Mucosa of rectum (tissue), 2 donors: ENCODE measurements around the gene DCDC2.
"Not testable (repeated sequence)": the region's sequence is repeated elsewhere in the genome, so short reads cannot be mapped to it uniquely, and the experiment has no call there.

Experiments used
- H3K27ac ChIP-seq, 2 donors: one replicate each; pipeline ENCODE4 v1.7.0; 2013; ENCODE audit warnings: inconsistent platforms in 2 of 2, low read depth in 2 of 2, low read length in 2 of 2
- H3K27me3 ChIP-seq, 2 donors: one replicate each; pipeline ENCODE4 v1.7.0; 2013; ENCODE audit warnings: low read length in 2 of 2; ENCODE audit not compliant: control insufficient read depth in 2 of 2, insufficient read depth in 2 of 2
- H3K36me3 ChIP-seq, 2 donors: one replicate each; pipeline ENCODE4 v1.7.0; 2013; ENCODE audit warnings: low read length in 2 of 2; ENCODE audit not compliant: control insufficient read depth in 2 of 2, insufficient read depth in 2 of 2
- H3K4me1 ChIP-seq, 2 donors: one replicate each; pipeline ENCODE4 v1.7.0; 2013; ENCODE audit warnings: low read length in 2 of 2, mild to moderate bottlenecking in 1 of 2; ENCODE audit not compliant: control insufficient read depth in 2 of 2, insufficient read depth in 2 of 2
- H3K4me3 ChIP-seq, 2 donors: one replicate each; pipeline ENCODE4 v1.7.0; 2013; ENCODE audit warnings: low read length in 2 of 2
- H3K9ac ChIP-seq, 2 donors: one replicate each; pipeline ENCODE4 v1.7.0; 2013; ENCODE audit warnings: low read length in 2 of 2, low read depth in 1 of 2, mild to moderate bottlenecking in 1 of 2
- H3K9me3 ChIP-seq, 2 donors: one replicate each; pipeline ENCODE4 v1.7.0; 2013; ENCODE audit warnings: low read length in 2 of 2; ENCODE audit not compliant: control insufficient read depth in 2 of 2
- donor health status: healthy.
- donor health status: Normal muscosa, but diverticular disease.

The DCDC2 gene

GRCh38 chr6:24394061-24394779, 36.4 kb upstream of the DCDC2 start:
- Histone ChIP-seq H3K9ac (no peak overlapping the region), H3K27ac (no peak overlapping the region), H3K36me3 (no peaks in the 10 kb centered on the region), H3K9me3 (no peaks in the 10 kb centered on the region), H3K27me3 (no peaks in the 10 kb centered on the region), H3K4me1 (no peaks in the 10 kb centered on the region), H3K4me3 (no peak overlapping the region)

- no peaks in the 10 kb centered on the region for H3K4me1 ChIP-seq
Observed at GRCh38 chr6:24391756-24392405, 34.0 kb upstream of the DCDC2 start.

GRCh38 chr6:24391208-24391607, 33.3 kb upstream of the DCDC2 start:
- no peaks in the 10 kb centered on the region for H3K36me3 ChIP-seq
- no peaks in the 10 kb centered on the region for H3K27me3 ChIP-seq
- no peaks in the 10 kb centered on the region for H3K4me1 ChIP-seq
- no peaks in the 10 kb centered on the region for H3K9me3 ChIP-seq
- H3K4me3 ChIP-seq: no peak overlapping the region
- H3K9ac ChIP-seq: no peak overlapping the region
- H3K27ac ChIP-seq: no peak overlapping the region

More at GRCh38 chr6:24391756-24392405, 34.0 kb upstream of the DCDC2 start:
- H3K27ac ChIP-seq: no peak overlapping the region
- H3K9me3 ChIP-seq: no peaks in the 10 kb centered on the region
- no peak overlapping the region for H3K4me3 ChIP-seq
- H3K27me3 ChIP-seq: no peaks in the 10 kb centered on the region
- no peaks in the 10 kb centered on the region for H3K36me3 ChIP-seq
- no peak overlapping the region for H3K9ac ChIP-seq

GRCh38 chr6:24387818-24388217, 30.0 kb upstream of the DCDC2 start:
- H3K27ac ChIP-seq: no peak overlapping the region
- H3K27me3 ChIP-seq: no peaks in the 10 kb centered on the region
- no peaks in the 10 kb centered on the region for H3K9me3 ChIP-seq
- H3K4me1 ChIP-seq: no peaks in the 10 kb centered on the region
- H3K4me3 ChIP-seq: no peak overlapping the region
- H3K9ac ChIP-seq: no peak overlapping the region
- H3K36me3 ChIP-seq: no peaks in the 10 kb centered on the region

- H3K4me3 ChIP-seq: no peak overlapping the region
- no peaks in the 10 kb centered on the region for H3K4me1 ChIP-seq
Observed at GRCh38 chr6:24385536-24386269, 27.8 kb upstream of the DCDC2 start.

GRCh38 chr6:24384369-24385130, 26.7 kb upstream of the DCDC2 start:
- not testable (repeated sequence) for H3K9me3 ChIP-seq, H3K36me3 ChIP-seq, H3K4me1 ChIP-seq, H3K27me3 ChIP-seq, H3K9ac ChIP-seq, H3K4me3 ChIP-seq, H3K27ac ChIP-seq

More at GRCh38 chr6:24385536-24386269, 27.8 kb upstream of the DCDC2 start:
- no peak overlapping the region for H3K9ac ChIP-seq
- H3K9me3 ChIP-seq: no peaks in the 10 kb centered on the region
- H3K27me3 ChIP-seq: no peaks in the 10 kb centered on the region
- H3K27ac ChIP-seq: no peak overlapping the region
- H3K36me3 ChIP-seq: no peaks in the 10 kb centered on the region

- H3K36me3 ChIP-seq, H3K9me3 ChIP-seq, H3K9ac ChIP-seq, H3K4me1 ChIP-seq, H3K27me3 ChIP-seq, H3K4me3 ChIP-seq, H3K27ac ChIP-seq: not testable (repeated sequence)
Observed at GRCh38 chr6:24382891-24383494, 25.1 kb upstream of the DCDC2 start.

GRCh38 chr6:24382220-24382540, 24.3 kb upstream of the DCDC2 start:
- Histone ChIP-seq H3K4me3 (no peak overlapping the region), H3K27me3 (no peaks in the 10 kb centered on the region), H3K27ac (no peak overlapping the region), H3K36me3 (no peaks in the 10 kb centered on the region), H3K4me1 (no peaks in the 10 kb centered on the region), H3K9ac (no peak overlapping the region), H3K9me3 (no peaks in the 10 kb centered on the region)

GRCh38 chr6:24381476-24382219, 23.8 kb upstream of the DCDC2 start:
- Histone ChIP-seq H3K27ac (no peak overlapping the region), H3K27me3 (no peaks in the 10 kb centered on the region), H3K9me3 (no peaks in the 10 kb centered on the region), H3K4me3 (no peak overlapping the region), H3K36me3 (no peaks in the 10 kb centered on the region), H3K4me1 (no peaks in the 10 kb centered on the region), H3K9ac (no peak overlapping the region)
